Left ventricle myocardium inferior (tissue), 1 donor: ENCODE measurements around the gene NUDT4. TPM values are rescaled to one million over a fixed set of nuclear protein-coding genes. Genes with fewer than 3 reads are reported as not detected.
"Not testable (repeated sequence)": the region's sequence is repeated elsewhere in the genome, so short reads cannot be mapped to it uniquely, and the experiment has no call there.

Experiments used
- DNase-seq: peaks from one replicate; pipeline ENCODE4 v3.0.0-alpha.2; 2020
- H3K27ac ChIP-seq: fragments of 200-600 bp; replicated peaks from 2 replicates; pipeline ENCODE4 v1.8.0; 2021
- H3K27me3 ChIP-seq: fragments of 200-600 bp; 2 replicates; pipeline ENCODE4 v1.8.0; 2021; ENCODE audit warnings: low read depth
- H3K36me3 ChIP-seq: fragments of 200-600 bp; 2 replicates; pipeline ENCODE4 v1.8.0; 2021
- H3K4me1 ChIP-seq: fragments of 200-600 bp; 2 replicates; pipeline ENCODE4 v1.8.0; 2021
- H3K4me3 ChIP-seq: fragments of 200-600 bp; 2 replicates; pipeline ENCODE4 v1.8.0; 2021; ENCODE audit warnings: mild to moderate bottlenecking, moderate library complexity
- H3K9me3 ChIP-seq: fragments of 200-600 bp; replicated peaks from 2 replicates; pipeline ENCODE4 v1.8.0; 2021
- intact Hi-C: fragments of 100-400 bp; cut with micrococcal nuclease; formaldehyde crosslinking; loops from one replicate; pipeline ENCODE4 v1.11.0; 2022
- total RNA-seq: library from RNA; stranded (reverse); fragmentation: NEBNext Ultra II Directional; extraction: Animal tissue kit (Norgen Biotek cat#: 25700); gene quantifications from one replicate; pipeline ENCODE4 v1.2.1, GENCODE V29; 2021
- TF ChIP-seq, protein P1 (sequence below): fragments of 200-600 bp; IDR thresholded peaks from 2 replicates; pipeline ENCODE4 v1.8.0; 2021; ENCODE audit warnings: antibody characterized with exemption, mild to moderate bottlenecking, borderline replicate concordance
- donor health status: DM: no; HTN: yes; CAD: no; lungs with severe emphysema.

Gene NUDT4
- total RNA-seq, 1 donor from 2014 or later, result 283 TPM

DNA sequence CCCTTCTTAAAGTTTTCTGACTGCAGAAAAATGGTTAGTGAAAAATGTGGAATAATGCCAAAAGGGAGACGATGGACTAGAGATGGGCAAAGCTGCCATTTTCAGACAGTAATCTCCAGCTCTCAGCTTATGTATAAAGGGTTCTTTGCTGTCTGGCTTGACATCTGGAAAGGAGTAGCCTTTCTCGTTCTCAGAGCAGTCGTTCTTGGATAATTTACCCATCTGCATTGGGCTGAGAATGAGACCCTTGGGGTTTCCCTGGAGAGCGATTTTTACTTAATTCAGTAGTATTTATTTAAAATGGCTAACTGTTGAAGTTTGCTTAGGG lies 1.2 kb downstream of the NUDT4 start:
- no peak for DNase-seq
- Histone ChIP-seq H3K4me3 (peak overlapping the region; percentile 84), H3K27ac (peak overlapping the region; percentile 93), H3K36me3 (peaks cover under 1% of the 10 kb centered on the region), H3K4me1 (peaks cover 84% of the 10 kb centered on the region), H3K27me3 (no peaks in the 10 kb centered on the region), H3K9me3 (no peaks in the 10 kb centered on the region)
- TF ChIP-seq, protein P1, sequence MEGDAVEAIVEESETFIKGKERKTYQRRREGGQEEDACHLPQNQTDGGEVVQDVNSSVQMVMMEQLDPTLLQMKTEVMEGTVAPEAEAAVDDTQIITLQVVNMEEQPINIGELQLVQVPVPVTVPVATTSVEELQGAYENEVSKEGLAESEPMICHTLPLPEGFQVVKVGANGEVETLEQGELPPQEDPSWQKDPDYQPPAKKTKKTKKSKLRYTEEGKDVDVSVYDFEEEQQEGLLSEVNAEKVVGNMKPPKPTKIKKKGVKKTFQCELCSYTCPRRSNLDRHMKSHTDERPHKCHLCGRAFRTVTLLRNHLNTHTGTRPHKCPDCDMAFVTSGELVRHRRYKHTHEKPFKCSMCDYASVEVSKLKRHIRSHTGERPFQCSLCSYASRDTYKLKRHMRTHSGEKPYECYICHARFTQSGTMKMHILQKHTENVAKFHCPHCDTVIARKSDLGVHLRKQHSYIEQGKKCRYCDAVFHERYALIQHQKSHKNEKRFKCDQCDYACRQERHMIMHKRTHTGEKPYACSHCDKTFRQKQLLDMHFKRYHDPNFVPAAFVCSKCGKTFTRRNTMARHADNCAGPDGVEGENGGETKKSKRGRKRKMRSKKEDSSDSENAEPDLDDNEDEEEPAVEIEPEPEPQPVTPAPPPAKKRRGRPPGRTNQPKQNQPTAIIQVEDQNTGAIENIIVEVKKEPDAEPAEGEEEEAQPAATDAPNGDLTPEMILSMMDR, result no peak
- intact Hi-C loops, result no loop called here

DNA sequence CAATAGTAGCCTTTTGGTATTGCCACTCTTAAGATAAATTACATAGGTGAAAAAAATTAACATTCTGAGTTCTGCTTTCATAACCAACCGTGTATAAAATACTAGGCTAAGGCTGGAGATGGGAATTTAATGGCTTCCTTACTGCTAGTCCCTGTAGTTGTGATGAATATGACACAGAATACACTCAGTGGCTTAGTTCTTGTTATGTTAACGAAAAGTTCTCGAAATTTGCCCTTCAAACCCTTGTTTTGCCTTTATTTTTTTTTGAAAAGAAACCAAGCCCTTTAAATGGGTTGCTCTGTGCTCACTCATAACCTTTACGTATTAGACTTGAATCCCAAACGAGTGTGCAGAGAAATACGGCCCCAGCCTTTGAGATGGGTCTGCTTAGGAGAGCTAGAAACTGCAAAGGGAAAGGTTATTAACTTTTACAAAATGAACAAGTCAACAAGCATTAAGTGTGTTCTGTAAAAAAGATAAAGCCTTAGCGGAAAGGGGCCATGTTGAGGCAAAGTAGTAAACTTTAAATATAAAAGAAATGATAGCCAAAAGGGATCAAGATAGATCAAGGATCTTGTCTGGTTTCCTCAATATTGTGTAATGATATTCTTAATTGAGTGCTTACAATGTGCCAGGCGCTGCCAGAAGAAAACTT lies 1.7 kb downstream of the NUDT4 start:
- H3K27me3 ChIP-seq, result no peaks in the 10 kb centered on the region
- peaks cover 84% of the 10 kb centered on the region for H3K4me1 ChIP-seq
- H3K4me3 ChIP-seq, result peak overlapping the region; percentile 84
- DNase-seq, result no peak
- no peaks in the 10 kb centered on the region for H3K9me3 ChIP-seq
- intact Hi-C loops, result no loop called here
- peak overlapping the region; percentile 93 for H3K27ac ChIP-seq
- H3K36me3 ChIP-seq, result peaks cover 5% of the 10 kb centered on the region
- TF ChIP-seq, protein P1, result no peak

DNA sequence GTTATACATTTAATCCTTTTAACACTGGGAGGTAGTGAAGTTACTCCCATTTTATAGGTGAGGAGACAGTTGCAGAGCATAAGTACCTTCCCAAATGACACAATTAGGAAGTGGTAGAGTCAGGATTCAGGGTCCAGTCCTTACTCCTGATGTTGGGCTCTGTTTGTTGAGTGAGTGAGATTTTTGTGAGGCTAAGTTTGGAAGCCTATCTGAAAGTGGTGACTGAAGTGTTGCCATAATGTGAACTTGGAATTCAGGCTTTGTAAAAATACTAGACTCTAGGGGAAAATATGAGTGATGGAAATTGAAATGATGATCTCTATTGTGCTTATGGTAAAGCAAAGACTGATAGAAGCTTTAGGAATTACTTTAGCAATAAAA lies 2.2 kb downstream of the NUDT4 start:
- intact Hi-C loops, result no loop called here
- H3K36me3 ChIP-seq, result peaks cover 6% of the 10 kb centered on the region
- H3K9me3 ChIP-seq, result no peaks in the 10 kb centered on the region
- TF ChIP-seq, protein P1, result no peak
- peak overlapping the region; percentile 93 for H3K27ac ChIP-seq
- no peak for DNase-seq
- peak overlapping the region; percentile 84 for H3K4me3 ChIP-seq
- peaks cover 84% of the 10 kb centered on the region for H3K4me1 ChIP-seq
- H3K27me3 ChIP-seq, result no peaks in the 10 kb centered on the region

DNA sequence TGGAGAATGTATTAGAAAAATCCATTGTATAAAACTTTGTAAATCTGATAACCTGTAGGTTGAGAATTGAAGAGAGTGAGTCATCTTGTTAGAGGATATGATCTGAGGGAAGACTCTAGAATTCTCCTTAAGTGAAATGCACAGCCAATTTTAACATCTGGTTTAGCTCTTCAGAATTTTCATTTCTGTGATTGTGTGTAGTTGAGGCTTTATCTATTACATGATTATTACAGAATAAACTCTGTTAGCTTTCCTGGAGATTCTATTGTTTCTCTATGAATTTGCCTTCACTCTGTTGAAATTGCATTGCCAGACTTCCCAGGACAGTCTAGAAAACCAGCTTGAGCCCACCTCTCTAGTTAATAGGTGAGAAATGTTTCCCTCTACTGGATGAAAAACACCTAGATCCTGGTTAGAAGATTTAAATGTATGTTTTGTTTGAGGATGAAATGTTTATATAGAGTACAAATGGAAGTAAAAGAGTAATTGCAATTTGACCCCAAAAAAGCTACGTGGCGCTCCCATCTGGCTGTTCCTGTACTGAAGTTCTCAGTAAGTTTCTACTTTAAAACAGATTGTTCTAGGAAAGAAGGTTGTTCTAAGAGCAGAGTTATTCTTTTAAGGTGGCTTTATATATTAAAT lies 2.9 kb downstream of the NUDT4 start:
- H3K27ac ChIP-seq, result peak overlapping the region; percentile 93
- H3K36me3 ChIP-seq, result peaks cover 6% of the 10 kb centered on the region
- H3K4me3 ChIP-seq, result peak overlapping the region; percentile 84
- intact Hi-C loops, result no loop called here
- H3K9me3 ChIP-seq, result no peaks in the 10 kb centered on the region
- peaks cover 87% of the 10 kb centered on the region for H3K4me1 ChIP-seq
- no peak for DNase-seq
- no peaks in the 10 kb centered on the region for H3K27me3 ChIP-seq
- TF ChIP-seq, protein P1, result no peak

DNA sequence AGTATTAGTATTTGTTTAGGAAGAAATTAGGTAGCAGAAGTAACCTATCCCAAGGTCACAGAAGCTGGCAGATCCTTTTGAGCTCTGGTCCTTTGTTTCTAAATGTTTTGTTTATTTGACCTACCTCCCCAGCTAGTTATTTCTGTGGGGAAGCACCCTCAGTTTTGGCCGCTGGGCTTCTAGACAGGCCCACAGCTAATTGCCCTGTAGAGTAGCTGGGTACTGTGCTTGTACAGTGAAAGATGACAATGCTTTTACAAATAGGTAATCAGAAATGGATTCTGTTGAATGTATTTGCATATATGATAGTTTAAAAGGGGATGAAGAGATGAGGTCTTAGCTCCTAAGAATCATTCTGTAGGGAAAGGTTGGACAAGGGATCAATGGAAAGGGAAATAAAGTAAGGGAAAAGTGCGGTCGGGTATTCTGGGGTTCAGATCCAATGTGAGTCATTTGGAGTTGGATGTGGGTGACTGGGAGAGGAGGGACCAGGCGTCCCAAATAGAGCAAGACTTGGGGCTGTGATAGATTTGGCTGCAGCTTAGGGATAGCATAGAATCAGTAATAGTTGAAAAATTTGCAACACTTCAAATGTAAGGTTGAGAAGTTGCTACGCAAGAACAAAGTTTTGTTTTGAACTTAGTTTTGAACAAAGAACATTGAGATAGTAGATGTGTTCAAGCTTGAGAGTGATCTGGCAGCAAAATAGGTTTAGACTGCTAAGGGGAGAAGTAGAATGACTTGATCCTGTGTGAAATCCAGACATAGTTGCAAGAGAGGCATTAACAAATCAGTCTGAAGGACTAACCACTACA lies 3.6 kb downstream of the NUDT4 start:
- no peaks in the 10 kb centered on the region for H3K9me3 ChIP-seq
- peaks cover 87% of the 10 kb centered on the region for H3K4me1 ChIP-seq
- no peaks in the 10 kb centered on the region for H3K27me3 ChIP-seq
- H3K4me3 ChIP-seq, result peak overlapping the region; percentile 84
- peak overlapping the region; percentile 93 for H3K27ac ChIP-seq
- peaks cover 6% of the 10 kb centered on the region for H3K36me3 ChIP-seq
- no peak for DNase-seq
- TF ChIP-seq, protein P1, result no peak
- intact Hi-C loops, result no loop called here

DNA sequence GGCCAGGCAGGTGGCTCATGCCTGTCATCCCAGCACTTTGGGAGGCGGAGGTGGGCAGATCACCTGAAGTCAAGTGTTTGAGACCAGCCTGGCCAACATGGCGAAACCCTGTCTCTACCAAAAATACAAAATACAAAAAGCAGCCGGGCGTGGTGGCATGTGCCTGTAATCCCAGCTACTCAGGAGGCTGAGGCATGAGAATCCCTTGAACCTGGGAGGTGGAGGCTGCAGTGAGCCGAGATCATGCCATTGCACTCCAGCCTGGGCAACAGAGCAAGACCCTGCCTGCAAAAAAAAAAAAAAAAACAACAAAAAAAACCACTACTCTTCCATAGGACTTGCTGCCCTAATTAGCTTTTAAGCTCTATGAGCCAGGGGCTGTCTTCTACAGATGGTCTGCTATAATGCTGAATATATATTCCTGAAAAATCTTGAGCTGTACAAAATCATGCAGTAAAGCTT lies 4.3 kb downstream of the NUDT4 start:
- H3K27me3 ChIP-seq, H3K9me3 ChIP-seq, intact Hi-C loops, DNase-seq, H3K36me3 ChIP-seq: not testable (repeated sequence)
- peaks cover 88% of the 10 kb centered on the region for H3K4me1 ChIP-seq
- peak overlapping the region; percentile 93 for H3K27ac ChIP-seq
- H3K4me3 ChIP-seq, result peak overlapping the region; percentile 84
